Mesenteric fat pad (tissue), 1 donor: ENCODE data around the gene LACTBL1. TPM values are rescaled to one million over a fixed set of nuclear protein-coding genes. Genes with fewer than 3 reads are reported as not detected.
"Not testable (repeated sequence)": the region's sequence is repeated elsewhere in the genome, so short reads cannot be mapped to it uniquely, and the experiment has no call there.

ENCODE experiments used
- DNase-seq: peaks from one replicate; pipeline ENCODE4 v3.0.0-alpha.2; 2020; ENCODE audit warnings: low spot score
- long read RNA-seq: library from polyadenylated mRNA; unstranded; transcript quantifications from one replicate; pipeline ENCODE4 v2.0.0, GENCODE V29; 2020
- total RNA-seq: library from RNA; stranded (reverse); fragmentation: NEBNext Ultra II Directional; extraction: Animal tissue kit (Norgen Biotek cat#: 25700); gene quantifications from one replicate; pipeline ENCODE4 v1.2.1, GENCODE V29; 2021
- donor health status: DM: yes; HTN: yes; CAD: no.

The LACTBL1 gene, protein sequence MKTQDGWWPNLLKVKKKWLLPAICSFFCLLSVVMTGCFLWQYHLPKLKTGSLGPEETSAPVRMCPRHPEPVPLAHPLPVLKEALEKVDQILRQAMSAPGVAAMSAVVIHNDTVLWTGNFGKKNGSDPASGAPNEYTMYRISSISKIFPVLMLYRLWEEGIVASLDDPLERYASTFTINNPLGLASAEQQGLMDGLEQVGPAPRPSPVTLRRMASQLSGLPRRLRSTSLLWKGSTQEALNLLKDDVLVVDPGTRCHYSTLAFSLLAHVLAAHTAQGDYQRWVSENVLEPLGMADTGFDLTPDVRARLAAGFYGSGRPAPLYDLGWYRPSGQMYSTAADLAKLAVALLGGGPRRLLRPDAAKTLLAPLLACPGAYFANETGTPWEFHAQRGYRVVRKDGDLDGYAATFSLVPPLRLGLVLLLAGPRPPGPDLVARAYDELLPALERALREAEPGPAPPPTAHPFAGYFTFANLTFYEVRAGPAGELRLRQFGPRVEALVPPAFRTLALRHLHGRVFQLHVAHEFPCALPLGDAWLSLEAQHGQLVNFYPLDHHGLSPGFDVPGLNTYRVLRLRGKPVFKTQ
- not detected for total RNA-seq
- long read RNA-seq: 0 reads

DNA sequence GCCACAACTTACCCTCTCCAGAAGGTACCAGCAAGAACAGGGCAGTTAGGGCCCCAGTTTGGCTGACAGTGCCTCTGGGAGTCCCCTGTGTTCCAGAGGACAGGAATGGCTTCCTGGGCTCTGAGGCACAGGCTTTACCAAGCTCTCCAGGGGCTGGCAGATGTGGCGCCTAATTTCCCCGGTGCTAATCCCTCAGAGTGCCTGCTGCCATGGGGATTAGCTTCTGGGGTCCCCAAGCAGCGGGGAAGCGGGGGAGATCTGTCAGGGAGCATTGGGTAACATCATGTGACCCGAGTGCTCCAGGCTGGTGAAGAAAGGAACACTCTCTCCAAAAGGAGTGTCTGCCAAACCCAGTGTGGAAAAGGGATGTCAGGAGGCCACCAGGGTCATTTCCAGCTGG lies at the start of gene LACTBL1:
TSS of gene LACTBL1 (minus strand) at position 107 of the 400 bp plus-strand sequence. CDS start 550 bp downstream, outside the sequence.
- no peak for DNase-seq

DNA sequence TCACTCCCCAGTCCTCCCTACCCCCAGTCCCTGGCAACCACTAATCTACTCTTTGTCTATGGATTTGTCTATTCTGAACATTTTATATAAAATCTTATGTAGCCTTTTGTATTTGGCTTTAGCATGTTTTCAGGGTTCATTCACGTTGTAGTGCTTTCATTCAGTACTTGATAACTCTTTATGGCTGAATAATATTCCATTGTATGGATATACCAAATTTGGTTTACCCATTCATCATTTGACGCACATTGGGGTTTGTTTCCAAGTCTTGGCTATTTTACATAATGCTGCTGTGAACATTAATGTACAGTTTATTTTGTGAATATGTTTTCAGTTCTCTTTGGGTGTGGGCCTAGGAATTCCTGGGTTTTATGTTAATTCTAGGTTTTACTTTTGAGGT lies 49.2 kb upstream of the LACTBL1 start:
- DNase-seq: no peak

DNA sequence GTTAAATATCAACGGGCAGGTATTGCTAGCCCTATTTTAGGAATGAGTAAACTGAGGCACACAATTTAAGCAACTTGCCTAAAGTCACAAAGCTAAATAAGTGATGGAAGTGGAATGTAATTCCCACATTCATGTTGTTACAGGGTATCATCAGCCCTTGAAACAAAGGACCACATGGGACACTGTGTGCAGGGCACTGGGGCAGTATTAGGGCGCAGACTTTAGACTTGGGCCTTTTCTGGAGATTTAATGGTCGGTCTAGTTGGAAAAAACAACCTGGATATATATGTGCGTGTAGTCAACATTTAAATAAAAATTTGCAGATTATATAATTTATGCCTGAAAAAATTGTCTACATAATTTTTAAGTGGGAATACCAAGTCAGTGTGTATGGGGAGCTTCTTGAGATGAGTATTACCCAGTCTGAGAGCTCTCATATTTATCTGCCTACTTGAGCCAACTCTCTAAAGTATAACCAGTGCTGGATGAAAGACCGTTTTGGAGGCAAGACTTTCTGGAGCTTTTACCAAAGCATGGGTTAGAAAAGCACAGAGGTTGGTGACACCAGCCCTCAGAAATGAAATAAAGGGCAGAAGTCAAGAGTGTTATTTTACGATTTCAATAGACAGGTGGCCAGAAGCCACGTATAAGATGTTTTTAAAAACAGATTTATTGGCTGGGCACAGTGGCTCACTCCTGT lies 48.2 kb upstream of the LACTBL1 start:
- DNase-seq: no peak

DNA sequence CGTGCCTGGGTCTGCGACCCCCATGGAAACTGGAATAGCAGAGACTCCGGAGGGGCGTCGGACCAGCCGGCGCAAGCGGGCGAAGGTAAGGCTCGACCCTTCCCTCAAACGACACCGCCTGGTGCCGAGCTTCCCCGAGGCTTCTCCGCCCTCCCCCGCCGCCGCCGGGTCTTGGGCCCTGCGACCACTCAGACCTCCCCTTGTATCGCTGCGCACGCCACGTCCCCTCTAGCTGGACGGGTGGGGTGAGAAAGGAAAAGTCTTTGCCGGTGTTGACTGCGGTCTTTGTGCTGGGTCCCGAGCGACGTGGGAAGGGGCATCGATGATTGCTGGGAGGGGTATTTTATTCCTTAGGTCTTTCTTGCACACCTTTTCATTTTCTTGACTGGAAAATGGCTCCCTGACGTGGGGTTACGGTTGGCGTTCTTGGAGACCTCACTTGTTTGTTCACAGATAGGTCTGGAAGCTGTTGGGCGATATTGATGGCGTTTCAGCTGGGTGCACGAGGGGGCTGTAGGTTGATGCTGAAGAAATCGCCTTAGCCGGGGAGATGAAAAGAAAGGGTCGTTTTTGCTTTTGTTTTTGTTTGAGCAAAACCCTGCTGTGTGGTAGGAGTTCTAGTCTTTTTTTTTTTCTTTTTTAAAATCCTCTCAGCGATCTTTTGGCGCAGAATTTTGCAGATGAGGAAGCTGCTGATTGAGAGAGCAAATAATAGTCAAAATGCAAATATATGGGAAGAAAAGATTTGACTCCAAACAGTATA lies 47.4 kb upstream of the LACTBL1 start:
- no peak for DNase-seq

DNA sequence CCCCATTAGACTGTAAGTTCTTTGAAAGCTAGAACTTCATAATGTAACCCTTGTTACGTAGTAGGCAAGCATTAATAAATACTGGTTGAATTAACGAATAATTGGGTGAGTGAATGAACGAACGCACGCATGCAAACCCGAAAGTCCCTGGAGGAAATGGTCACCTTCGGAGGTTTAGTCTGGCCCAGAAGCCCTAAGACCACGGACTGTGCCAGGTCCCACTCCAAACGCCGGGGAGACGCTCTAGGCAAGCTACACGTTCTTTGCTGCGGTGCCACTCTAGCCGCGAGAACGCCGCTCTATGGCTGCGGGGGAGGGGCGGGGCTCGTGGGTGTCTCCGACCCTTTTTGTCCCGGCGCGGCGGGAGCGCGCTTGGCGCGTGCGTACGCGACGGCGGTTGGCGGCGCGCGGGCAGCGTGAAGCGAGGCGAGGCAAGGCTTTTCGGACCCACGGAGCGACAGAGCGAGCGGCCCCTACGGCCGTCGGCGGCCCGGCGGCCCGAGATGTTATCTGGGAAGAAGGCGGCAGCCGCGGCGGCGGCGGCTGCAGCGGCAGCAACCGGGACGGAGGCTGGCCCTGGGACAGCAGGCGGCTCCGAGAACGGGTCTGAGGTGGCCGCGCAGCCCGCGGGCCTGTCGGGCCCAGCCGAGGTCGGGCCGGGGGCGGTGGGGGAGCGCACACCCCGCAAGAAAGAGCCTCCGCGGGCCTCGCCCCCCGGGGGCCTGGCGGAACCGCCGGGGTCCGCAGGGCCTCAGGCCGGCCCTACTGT lies 46.6 kb upstream of the LACTBL1 start, which contains the start of gene KDM1A:
TSS of gene KDM1A (plus strand) at position 375 of the 769 bp plus-strand sequence. CDS start at position 504, 129 bp downstream.
- DNase-seq: peak; percentile 97

DNA sequence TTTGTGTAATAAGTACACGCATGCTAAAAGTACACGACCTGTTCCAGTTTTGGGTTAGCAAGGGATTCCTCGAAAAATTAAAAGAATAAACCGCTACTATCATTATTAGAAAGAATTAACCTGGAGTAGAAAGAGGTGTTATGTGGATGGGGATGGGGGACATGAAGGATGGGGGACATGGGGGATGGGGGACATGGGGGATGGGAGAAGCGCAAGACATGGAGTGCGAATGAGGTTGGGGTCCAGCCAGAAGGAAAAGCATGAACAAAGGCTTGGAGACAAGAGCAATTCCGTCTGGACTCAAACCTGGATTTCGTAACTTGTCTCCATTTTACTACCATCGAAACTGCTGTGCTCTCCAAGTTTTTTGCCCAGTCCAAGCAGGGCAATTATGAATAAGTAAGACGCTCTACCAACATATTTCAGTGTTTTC lies 46.0 kb upstream of the LACTBL1 start:
- no peak for DNase-seq

DNA sequence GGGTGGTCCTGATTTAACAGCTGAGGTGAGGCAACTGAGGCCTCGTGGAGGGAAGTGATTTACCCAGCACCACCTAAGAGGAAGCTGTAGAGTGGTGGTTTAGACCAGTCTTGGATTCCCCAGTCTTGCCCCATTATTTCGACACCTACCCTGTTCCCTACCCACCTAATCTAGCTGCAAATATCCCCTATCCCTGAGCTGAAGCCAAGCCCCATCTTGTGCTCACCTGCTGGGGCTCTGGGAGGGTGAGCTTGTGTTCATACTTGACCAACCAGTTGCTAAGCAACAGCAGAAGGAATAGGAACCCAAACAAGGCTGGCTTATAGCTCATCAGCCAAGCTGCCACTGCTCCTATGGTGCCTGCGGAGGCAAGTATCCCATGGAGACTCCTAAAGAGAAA lies 41.0 kb upstream of the LACTBL1 start:
- DNase-seq: no peak

DNA sequence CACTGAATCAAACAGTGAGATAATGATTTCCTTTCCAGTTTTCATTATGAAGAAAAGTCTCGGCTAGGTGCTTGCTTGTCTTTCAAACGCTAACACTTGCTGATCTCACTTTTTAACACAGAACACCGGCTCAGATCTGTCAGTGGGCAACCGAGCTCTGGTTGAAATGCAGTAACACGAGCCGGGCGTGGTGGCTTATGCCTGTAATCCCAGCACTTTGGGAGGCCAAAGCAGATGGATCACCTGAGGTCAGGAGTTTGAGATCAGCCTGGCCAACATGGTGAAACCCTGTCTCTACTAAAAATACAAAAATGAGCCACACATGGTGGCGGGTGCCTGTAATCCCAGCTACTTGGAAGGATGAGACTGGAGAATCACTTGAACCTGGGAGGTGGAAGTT lies 37.4 kb upstream of the LACTBL1 start:
- not testable (repeated sequence) for DNase-seq

DNA sequence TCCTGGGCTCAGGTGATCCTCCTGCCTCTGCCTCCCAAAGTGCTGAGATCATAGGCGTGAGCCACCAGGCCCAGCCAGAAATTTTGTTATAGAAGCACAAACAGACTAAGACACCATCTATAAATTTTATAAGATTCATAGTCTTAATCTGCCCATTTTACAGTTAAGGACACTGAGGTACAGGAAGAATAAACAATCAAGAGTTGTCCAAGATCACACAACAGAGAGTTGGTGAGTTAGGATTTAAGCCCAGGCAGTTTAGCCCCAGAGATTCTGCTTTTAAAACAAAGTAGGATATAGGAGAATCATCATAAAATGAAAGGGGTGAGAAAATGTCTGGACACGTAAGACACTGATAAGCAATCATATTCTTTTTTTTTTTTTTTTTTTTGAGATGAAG lies 36.2 kb upstream of the LACTBL1 start:
- DNase-seq: no peak

DNA sequence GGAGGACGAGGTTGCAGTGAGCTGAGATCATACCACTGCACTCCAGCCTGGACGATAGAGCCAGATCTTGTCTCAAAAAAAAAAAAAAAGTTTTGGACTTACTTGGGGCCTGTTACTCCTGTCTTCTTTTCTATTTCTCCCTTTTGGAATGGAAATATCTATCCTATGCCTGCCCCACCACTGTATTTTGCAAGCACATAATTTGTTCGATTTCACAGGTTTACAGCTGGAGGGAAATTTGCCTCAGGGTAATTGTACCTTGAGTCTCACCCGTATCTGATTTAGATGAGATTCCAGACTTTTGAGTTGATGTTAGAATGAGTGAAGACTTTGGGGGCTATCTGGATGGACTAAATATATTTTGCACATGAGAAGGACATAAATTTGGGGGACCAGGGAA lies 34.4 kb upstream of the LACTBL1 start:
- no peak for DNase-seq

DNA sequence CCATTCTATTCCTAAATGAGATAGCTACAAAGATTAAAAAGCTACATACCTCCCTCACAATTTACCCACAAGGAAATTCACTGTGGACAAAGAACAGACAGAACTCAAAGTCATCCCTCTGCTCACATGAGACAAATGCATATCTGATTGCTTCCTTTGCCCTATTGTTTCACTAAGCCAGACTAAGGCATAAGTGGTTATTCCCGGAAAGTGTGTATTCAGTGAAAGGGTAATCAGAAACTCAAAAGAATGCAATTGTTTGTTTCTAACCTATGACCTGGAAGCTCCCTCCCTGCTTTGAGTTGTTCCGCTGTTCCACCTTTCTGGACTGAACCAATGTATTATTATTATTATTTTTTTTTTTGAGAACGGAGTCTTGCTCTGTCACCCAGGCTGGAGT lies 32.1 kb upstream of the LACTBL1 start:
- not testable (repeated sequence) for DNase-seq

DNA sequence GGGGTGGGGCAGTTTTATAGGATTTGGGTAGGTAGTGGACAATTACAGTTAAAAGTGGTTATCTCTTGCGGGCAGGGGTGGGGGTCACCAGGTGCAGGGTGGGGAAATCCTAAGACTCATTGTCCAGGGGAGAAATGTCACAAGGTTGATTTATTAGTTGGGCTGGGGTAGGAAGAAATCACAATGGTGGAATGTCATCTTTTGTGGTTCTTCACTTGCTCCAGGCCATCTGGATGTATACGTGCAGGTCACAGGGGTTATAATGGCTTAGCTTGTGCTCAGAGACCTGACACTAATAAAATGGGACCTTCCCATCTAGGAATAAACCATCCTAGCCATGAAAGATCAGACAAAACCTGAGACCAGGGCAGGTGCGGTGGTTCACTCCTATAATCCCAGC lies 31.4 kb upstream of the LACTBL1 start:
- no peak for DNase-seq

DNA sequence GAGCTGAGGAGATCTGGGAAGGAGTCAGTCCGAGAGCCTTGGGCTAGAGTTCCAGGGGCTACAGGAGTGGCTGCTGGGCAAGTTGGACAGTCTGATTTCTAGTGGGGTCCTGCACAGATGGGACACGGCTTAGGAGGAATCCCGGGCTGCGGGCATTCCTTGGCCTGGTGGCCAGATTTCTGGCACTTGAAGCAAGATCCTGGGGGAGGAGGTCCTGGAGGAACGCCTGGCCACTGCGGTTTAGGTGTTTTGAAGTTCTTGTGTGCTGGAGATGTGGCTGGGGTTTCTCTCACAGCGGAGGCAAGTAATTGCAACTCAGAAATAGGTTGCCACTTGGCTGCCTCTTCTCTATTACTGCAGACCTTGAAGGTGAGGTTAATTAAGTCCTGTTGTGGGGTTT lies 29.6 kb upstream of the LACTBL1 start:
- not testable (repeated sequence) for DNase-seq

DNA sequence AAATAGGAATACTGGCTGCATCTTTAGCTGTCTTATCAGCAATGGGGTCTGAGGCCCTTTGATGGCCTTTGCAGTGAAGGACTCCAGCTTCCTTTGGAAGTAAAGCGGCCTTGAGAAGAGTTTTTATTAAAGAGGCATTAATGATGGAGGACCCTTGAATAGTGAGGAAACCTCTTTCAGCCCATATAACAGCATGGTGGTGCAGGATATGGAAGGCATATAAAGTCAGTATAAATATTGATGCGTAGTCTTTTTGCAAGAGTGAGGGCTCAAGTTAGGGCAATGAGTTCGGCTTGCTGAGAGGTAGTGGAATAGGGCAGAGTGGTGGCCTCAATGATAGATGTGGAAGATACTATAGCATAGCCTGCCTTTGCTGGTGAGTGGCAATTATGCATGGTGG lies 27.5 kb upstream of the LACTBL1 start:
- not testable (repeated sequence) for DNase-seq

DNA sequence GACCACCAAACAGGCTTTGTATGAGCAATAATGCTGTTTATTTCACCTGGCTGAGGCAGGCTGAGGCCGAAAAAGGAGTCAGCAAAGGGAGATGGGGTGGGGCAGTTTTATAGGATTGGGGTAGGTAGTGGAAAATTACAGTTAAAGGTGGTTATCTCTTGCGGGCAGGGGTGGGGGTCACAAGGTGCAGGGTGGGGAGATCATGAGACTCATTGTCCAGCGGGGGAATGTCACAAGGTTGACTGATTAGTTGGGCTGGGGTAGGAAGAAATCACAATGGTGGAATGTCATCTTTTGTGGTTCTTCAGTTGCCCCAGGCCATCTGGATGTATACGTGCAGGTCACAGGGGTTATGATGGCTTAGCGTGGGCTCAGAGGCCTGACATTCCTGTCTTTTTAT lies 24.9 kb upstream of the LACTBL1 start:
- DNase-seq: not testable (repeated sequence)

DNA sequence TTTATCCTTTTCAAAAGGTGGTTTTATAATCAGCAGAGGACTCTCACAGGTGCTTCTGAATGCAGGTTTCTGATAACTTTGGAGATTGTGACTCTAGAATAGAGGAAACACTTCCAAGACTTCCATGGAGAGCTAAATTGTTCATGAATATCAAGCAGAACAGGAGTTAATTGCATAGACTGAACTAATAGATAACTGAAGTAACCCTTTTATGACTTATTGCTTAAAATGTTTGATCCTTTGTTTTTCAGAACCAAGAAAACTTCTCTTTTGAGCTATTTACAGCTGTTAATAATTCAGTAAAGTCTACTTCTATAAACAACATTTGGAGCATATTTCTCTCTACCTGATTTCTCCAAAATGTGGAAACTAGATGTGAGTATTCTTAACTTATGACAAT lies 23.1 kb upstream of the LACTBL1 start:
- DNase-seq: no peak

DNA sequence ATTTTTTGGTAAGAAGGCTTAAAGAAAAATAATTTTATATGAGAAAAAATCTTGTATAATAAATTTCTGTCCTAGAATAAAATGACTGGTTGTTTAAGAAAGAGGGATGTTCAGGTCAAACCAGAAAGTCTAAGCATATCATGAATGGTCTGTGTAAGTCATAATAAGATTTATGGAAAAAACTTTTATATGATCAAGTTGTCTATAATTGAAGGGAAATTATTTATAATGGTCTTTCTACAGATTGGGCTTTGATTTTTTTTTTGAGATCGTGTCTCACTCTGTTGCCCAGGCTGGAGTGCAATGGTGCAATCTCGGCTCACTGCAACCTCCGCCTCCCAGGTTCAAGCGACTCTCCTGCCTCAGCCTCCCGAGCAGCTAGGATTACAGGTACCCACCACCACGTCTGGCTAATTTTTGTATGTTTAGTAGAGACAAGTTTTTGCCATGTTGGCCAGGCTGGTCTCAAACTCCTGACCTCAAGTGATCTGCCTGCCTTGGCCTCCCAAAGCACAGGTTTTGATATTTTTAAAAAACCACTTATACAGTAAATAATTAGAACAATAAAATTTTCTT lies 20.6 kb upstream of the LACTBL1 start:
- not testable (repeated sequence) for DNase-seq

DNA sequence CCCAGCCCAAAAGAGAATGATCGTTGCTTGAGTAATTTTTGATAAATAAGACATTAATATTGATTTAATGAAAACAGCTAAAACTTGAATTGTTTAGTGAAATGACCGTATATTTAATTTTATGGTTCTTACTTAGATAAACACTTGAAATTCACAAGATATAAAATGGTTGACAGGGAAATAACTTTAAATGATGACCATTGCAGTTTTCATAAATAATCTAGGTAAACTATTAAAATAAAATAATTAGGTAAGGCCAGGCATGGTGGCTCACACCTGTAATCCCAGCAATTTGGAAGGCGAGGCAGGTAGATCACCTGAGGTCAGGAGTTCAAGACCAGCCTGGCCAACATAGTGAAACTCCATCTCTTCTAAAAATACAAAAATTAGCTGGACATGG lies 19.7 kb upstream of the LACTBL1 start:
- DNase-seq: not testable (repeated sequence)

DNA sequence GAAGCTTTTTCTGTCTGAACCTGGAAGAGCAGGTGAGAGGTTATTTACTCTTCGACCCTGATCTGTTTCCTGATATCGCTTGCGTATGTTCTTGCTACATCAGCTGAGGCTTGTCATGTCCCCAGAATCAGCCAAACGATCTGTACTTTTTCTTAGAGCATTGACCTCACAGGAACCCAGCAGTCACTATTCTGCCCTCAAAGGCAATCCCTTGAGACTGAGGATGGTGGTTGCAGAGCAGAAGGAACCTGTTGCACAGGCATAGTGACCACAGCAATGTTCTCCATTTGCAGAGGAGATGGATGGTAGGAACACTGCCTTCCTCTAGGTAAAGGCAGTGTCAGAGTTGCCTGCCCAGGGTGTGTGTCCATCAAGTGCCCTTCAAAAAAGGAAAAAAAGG lies 11.3 kb upstream of the LACTBL1 start:
- no peak for DNase-seq

DNA sequence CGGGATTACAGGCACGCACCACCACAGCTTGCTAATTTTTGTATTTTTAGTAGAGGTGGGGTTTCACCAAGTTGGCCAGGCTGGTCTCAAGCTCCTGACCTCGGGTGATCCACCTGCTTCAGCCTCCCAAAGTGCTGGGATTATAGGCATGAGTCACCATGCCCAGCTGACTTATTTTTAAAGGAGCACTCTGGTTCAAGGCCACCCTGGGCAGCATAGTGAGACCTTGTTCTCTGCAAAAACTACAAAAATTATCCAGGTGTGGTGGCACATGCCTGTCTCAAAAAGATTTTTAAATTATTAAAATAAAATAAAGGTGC lies 7.8 kb upstream of the LACTBL1 start:
- DNase-seq: not testable (repeated sequence)
